ENCODE results near the gene NTSR2. TPM values are rescaled to one million over a fixed set of nuclear protein-coding genes. Genes with fewer than 3 reads are reported as not detected.
A peak's percentile ranks its signal among the peaks of the same experiment; 100 is the strongest.

Gene NTSR2
- total RNA-seq, 1 donor from 2014 or later, result not detected

DNA sequence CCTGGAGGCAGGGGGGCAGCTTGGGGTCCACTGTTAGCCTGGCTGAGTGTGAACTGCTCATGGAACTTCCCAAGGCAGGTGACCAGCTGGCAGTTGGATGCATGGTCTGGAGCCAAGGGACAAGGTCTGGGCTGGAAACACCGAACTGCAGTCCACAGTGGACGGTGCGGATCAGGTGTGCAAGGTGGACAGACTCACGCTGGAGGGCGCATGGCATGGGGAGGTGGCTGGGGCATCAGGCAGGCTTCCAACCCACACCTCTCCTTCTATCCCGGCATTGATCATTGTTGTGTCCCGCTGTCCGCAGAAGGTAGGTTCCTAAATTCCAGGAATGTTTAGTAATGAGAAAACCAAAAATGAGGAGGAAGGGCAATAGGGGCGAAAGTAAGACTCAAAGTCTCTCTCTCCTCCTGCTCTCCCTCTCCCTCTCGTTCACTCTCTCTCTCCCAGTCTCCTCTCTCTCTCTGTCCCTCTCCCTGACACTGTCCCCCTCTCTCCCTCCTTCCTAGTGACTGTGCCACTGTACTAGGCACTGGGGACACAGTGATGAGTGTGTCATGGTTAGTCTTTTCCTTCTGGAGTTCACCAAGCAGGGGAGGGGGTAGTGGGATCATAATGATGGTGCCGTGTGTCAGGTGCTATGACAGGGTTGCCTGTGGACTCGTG is 46.1 kb upstream of the NTSR2 start:
- H3K27me3 ChIP-seq (ENCODE audit: control insufficient read depth, insufficient read depth, low read length), result peaks cover 4% of the 10 kb centered on the region
- DNase-seq (ENCODE audit: low read depth) (no peak), FAIRE-seq (no peak)
- no peak for TF ChIP-seq CTCF (IDR thresholded peaks at IDR 0.05; ENCODE audit: insufficient read depth, low read length, severe bottlenecking)
- no peak overlapping the region for H3K4me3 ChIP-seq (ENCODE audit: low read depth, low read length)
- no peaks in the 10 kb centered on the region for H3K36me3 ChIP-seq (ENCODE audit: control insufficient read depth, insufficient read depth, low read length)

GRCh38 chr2:11713815-11714214 is 43.8 kb upstream of the NTSR2 start:
- FAIRE-seq, result no peak
- peaks cover 2% of the 10 kb centered on the region for H3K27me3 ChIP-seq (ENCODE audit: control insufficient read depth, insufficient read depth, low read length)
- DNase-seq (ENCODE audit: low read depth), result no peak
- no peak for TF ChIP-seq CTCF (IDR thresholded peaks at IDR 0.05; ENCODE audit: insufficient read depth, low read length, severe bottlenecking)
- no peak overlapping the region for H3K4me3 ChIP-seq (ENCODE audit: low read depth, low read length)
- H3K36me3 ChIP-seq (ENCODE audit: control insufficient read depth, insufficient read depth, low read length), result no peaks in the 10 kb centered on the region

DNA sequence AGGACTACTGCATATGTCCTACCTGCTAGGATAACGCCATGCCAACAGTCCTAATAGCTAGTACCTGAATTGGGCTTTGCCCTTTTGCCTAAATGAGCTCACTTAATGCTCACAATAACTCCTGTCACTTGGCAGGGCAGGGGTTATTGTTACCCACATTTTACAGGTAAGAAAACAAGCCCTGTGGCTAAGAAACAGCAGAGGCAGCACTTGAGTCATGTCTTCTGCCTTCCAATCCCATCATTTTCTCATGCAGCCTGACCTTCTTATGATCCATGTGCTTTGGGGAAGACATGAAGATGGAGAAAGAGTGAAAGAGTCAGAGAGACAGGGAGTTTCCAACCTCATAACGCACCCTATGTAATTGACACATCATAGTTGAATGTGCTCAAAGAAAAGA is 42.9 kb upstream of the NTSR2 start:
- DNase-seq (ENCODE audit: low read depth) (peak; percentile 30), FAIRE-seq (no peak)
- no peak for TF ChIP-seq CTCF (IDR thresholded peaks at IDR 0.05; ENCODE audit: insufficient read depth, low read length, severe bottlenecking)
- Histone ChIP-seq H3K4me3 (ENCODE audit: low read depth, low read length) (no peak overlapping the region), H3K27me3 (ENCODE audit: control insufficient read depth, insufficient read depth, low read length) (peaks cover 2% of the 10 kb centered on the region), H3K36me3 (ENCODE audit: control insufficient read depth, insufficient read depth, low read length) (no peaks in the 10 kb centered on the region)

DNA sequence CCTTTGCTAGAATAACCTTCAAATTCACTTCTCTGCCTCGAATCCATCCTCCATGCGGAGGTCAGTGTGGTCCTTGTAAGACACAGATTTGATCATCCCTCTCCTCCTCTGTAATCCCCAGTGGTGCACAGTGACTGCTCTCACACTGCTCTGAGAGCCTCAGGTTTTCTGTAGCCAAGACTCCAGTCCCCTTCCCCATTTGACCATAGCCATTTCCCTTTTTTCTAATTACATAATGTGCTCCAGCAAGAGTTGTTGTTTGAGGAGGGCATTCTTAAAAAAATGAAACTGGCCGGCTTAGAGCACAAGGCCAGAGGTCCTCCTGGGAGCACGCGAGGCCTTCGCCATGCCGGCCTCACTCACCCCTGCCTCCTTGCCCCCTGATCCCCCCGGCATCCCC is 41.8 kb upstream of the NTSR2 start:
- DNase-seq (ENCODE audit: low read depth), result no peak
- no peak for FAIRE-seq
- Histone ChIP-seq H3K4me3 (ENCODE audit: low read depth, low read length) (no peak overlapping the region), H3K36me3 (ENCODE audit: control insufficient read depth, insufficient read depth, low read length) (no peaks in the 10 kb centered on the region), H3K27me3 (ENCODE audit: control insufficient read depth, insufficient read depth, low read length) (no peaks in the 10 kb centered on the region)
- TF ChIP-seq CTCF (IDR thresholded peaks at IDR 0.05; ENCODE audit: insufficient read depth, low read length, severe bottlenecking), result no peak

DNA sequence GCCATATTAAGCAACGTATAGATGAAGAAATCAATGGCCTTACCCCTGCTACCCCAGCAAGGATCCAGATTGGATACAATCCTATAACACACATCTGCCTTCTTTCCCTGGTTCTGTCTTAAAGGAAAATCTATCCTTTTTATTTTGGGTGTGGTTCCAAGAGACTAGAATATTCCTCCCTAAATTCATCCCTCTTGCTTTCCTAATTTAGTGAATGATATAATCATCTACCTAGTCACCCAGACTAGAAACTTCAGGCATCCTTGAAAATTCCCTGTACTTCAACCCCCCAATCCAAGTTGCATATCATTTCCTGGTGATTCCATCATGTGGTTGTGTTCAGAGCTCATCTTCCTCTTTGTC is 41.3 kb upstream of the NTSR2 start:
- no peaks in the 10 kb centered on the region for H3K36me3 ChIP-seq (ENCODE audit: control insufficient read depth, insufficient read depth, low read length)
- no peak for FAIRE-seq
- no peaks in the 10 kb centered on the region for H3K27me3 ChIP-seq (ENCODE audit: control insufficient read depth, insufficient read depth, low read length)
- no peak overlapping the region for H3K4me3 ChIP-seq (ENCODE audit: low read depth, low read length)
- no peak for DNase-seq (ENCODE audit: low read depth)
- no peak for TF ChIP-seq CTCF (IDR thresholded peaks at IDR 0.05; ENCODE audit: insufficient read depth, low read length, severe bottlenecking)
